Neural progenitor cell (in vitro differentiated cells): ENCODE measurements around the gene ADARB2.

Experiments
- CTCF ChIP-seq: fragments of 200-600 bp; sonication (generic); IDR thresholded peaks from 2 replicates; pipeline ENCODE4 v1.5.1; 2017; ENCODE audit warnings: antibody characterized with exemption, mild to moderate bottlenecking
- EZH2phosphoT487 ChIP-seq: fragments of 200-600 bp; sonication (generic); IDR thresholded peaks from 2 replicates; pipeline ENCODE4 v1.6.1; 2017; ENCODE audit warnings: antibody characterized with exemption

GRCh38 chr10:1392127-1392526 lies 345.2 kb downstream of the ADARB2 start:
- TF ChIP-seq CTCF (no peak), EZH2phosphoT487 (no peak)
